ENCODE results near the gene POLR2J3. TPM values are rescaled to one million over a fixed set of nuclear protein-coding genes. Genes with fewer than 3 reads are reported as not detected.
"Not testable (repeated sequence)": the region's sequence is repeated elsewhere in the genome, so short reads cannot be mapped to it uniquely, and the experiment has no call there.

POLR2J3 gene
- total RNA-seq, 2 experiments from 2014 or later, result 38.0 to 40.5 TPM

GRCh38 chr7:102577315-102578240, 5.2 kb upstream of the POLR2J3 start:
- H3K4me3 Mint-ChIP-seq; CTCF ChIA-PET; H3K27me3 Mint-ChIP-seq; H3K9me3 Mint-ChIP-seq; H3K4me1 Mint-ChIP-seq (ENCODE audit: low read depth); H3K27ac Mint-ChIP-seq; intact Hi-C loops (cut with micrococcal nuclease); H3K36me3 Mint-ChIP-seq (ENCODE audit: low read depth); ATAC-seq; POLR2A ChIA-PET: not testable (repeated sequence)
- peak; percentile 1 for DNase-seq

GRCh38 chr7:102576363-102576762, 4.0 kb upstream of the POLR2J3 start:
- H3K27me3 Mint-ChIP-seq; H3K9me3 Mint-ChIP-seq; H3K27ac Mint-ChIP-seq; intact Hi-C loops (cut with micrococcal nuclease); POLR2A ChIA-PET; H3K4me1 Mint-ChIP-seq (ENCODE audit: low read depth); H3K36me3 Mint-ChIP-seq (ENCODE audit: low read depth); ATAC-seq; CTCF ChIA-PET; DNase-seq; H3K4me3 Mint-ChIP-seq: not testable (repeated sequence)

GRCh38 chr7:102574607-102575006, 2.2 kb upstream of the POLR2J3 start:
- H3K4me3 Mint-ChIP-seq; DNase-seq; H3K9me3 Mint-ChIP-seq; POLR2A ChIA-PET; H3K4me1 Mint-ChIP-seq (ENCODE audit: low read depth); H3K27ac Mint-ChIP-seq; ATAC-seq; H3K27me3 Mint-ChIP-seq; CTCF ChIA-PET; intact Hi-C loops (cut with micrococcal nuclease); H3K36me3 Mint-ChIP-seq (ENCODE audit: low read depth): not testable (repeated sequence)

- H3K4me1 Mint-ChIP-seq (ENCODE audit: low read depth); POLR2A ChIA-PET; H3K27me3 Mint-ChIP-seq; ATAC-seq; DNase-seq; H3K4me3 Mint-ChIP-seq; intact Hi-C loops (cut with micrococcal nuclease); H3K9me3 Mint-ChIP-seq; H3K36me3 Mint-ChIP-seq (ENCODE audit: low read depth); CTCF ChIA-PET; H3K27ac Mint-ChIP-seq: not testable (repeated sequence)
Measured at GRCh38 chr7:102568620-102569019, 3.8 kb downstream of the POLR2J3 start.

GRCh38 chr7:102550808-102551422, 21.5 kb downstream of the POLR2J3 start, which contains the start of gene SPDYE2:
Gene SPDYE2 (plus strand): TSS chr7:102551226. CDS start chr7:102553256, 2,030 bp downstream.
- H3K27me3 Mint-ChIP-seq; H3K36me3 Mint-ChIP-seq (ENCODE audit: low read depth); ATAC-seq; H3K9me3 Mint-ChIP-seq; H3K4me3 Mint-ChIP-seq; H3K4me1 Mint-ChIP-seq (ENCODE audit: low read depth); intact Hi-C loops (cut with micrococcal nuclease); H3K27ac Mint-ChIP-seq; POLR2A ChIA-PET; DNase-seq; CTCF ChIA-PET: not testable (repeated sequence)

GRCh38 chr7:102546353-102546752, 26.0 kb downstream of the POLR2J3 start:
- intact Hi-C loops (cut with micrococcal nuclease); ATAC-seq; CTCF ChIA-PET; H3K9me3 Mint-ChIP-seq; H3K4me1 Mint-ChIP-seq (ENCODE audit: low read depth); DNase-seq; H3K27me3 Mint-ChIP-seq; H3K4me3 Mint-ChIP-seq; H3K27ac Mint-ChIP-seq; POLR2A ChIA-PET; H3K36me3 Mint-ChIP-seq (ENCODE audit: low read depth): not testable (repeated sequence)

GRCh38 chr7:102545288-102545687, 27.1 kb downstream of the POLR2J3 start:
- H3K4me3 Mint-ChIP-seq; ATAC-seq; H3K9me3 Mint-ChIP-seq; DNase-seq; H3K4me1 Mint-ChIP-seq (ENCODE audit: low read depth); POLR2A ChIA-PET; CTCF ChIA-PET; H3K27ac Mint-ChIP-seq; H3K36me3 Mint-ChIP-seq (ENCODE audit: low read depth); intact Hi-C loops (cut with micrococcal nuclease); H3K27me3 Mint-ChIP-seq: not testable (repeated sequence)

- H3K4me1 Mint-ChIP-seq (ENCODE audit: low read depth); H3K9me3 Mint-ChIP-seq; H3K36me3 Mint-ChIP-seq (ENCODE audit: low read depth); H3K4me3 Mint-ChIP-seq; H3K27ac Mint-ChIP-seq; H3K27me3 Mint-ChIP-seq; CTCF ChIA-PET; POLR2A ChIA-PET; intact Hi-C loops (cut with micrococcal nuclease); ATAC-seq; DNase-seq: not testable (repeated sequence)
Measured at GRCh38 chr7:102544372-102544771, 28.0 kb downstream of the POLR2J3 start.

- intact Hi-C loops (cut with micrococcal nuclease); POLR2A ChIA-PET; H3K27me3 Mint-ChIP-seq: not testable (repeated sequence)
Measured at GRCh38 chr7:102543596-102543995, 28.8 kb downstream of the POLR2J3 start, which contains the start of gene UPK3BL2. Gene UPK3BL2 (minus strand): TSS chr7:102543696. CDS start chr7:102543636, 60 bp downstream.

GRCh38 chr7:102542771-102543170, 29.6 kb downstream of the POLR2J3 start:
- intact Hi-C loops (cut with micrococcal nuclease); H3K27ac Mint-ChIP-seq; H3K27me3 Mint-ChIP-seq; DNase-seq; H3K4me3 Mint-ChIP-seq; ATAC-seq; CTCF ChIA-PET; POLR2A ChIA-PET; H3K9me3 Mint-ChIP-seq; H3K4me1 Mint-ChIP-seq (ENCODE audit: low read depth); H3K36me3 Mint-ChIP-seq (ENCODE audit: low read depth): not testable (repeated sequence)

More at GRCh38 chr7:102543596-102543995, 28.8 kb downstream of the POLR2J3 start, which contains the start of gene UPK3BL2:
- ATAC-seq; H3K36me3 Mint-ChIP-seq (ENCODE audit: low read depth); H3K4me3 Mint-ChIP-seq; CTCF ChIA-PET; DNase-seq; H3K27ac Mint-ChIP-seq; H3K9me3 Mint-ChIP-seq; H3K4me1 Mint-ChIP-seq (ENCODE audit: low read depth): not testable (repeated sequence)

- POLR2A ChIA-PET; H3K4me1 Mint-ChIP-seq (ENCODE audit: low read depth); H3K27ac Mint-ChIP-seq; H3K9me3 Mint-ChIP-seq; H3K36me3 Mint-ChIP-seq (ENCODE audit: low read depth); H3K4me3 Mint-ChIP-seq; H3K27me3 Mint-ChIP-seq; CTCF ChIA-PET; intact Hi-C loops (cut with micrococcal nuclease); ATAC-seq; DNase-seq: not testable (repeated sequence)
Measured at GRCh38 chr7:102542083-102542482, 30.3 kb downstream of the POLR2J3 start.

GRCh38 chr7:102540604-102541003, 31.8 kb downstream of the POLR2J3 start:
- DNase-seq; H3K4me3 Mint-ChIP-seq; H3K36me3 Mint-ChIP-seq (ENCODE audit: low read depth); intact Hi-C loops (cut with micrococcal nuclease); H3K4me1 Mint-ChIP-seq (ENCODE audit: low read depth); POLR2A ChIA-PET; ATAC-seq; H3K27me3 Mint-ChIP-seq; CTCF ChIA-PET; H3K9me3 Mint-ChIP-seq; H3K27ac Mint-ChIP-seq: not testable (repeated sequence)
